HEK293 (cell line): ENCODE measurements around the gene EIF4H.

Experiments used
- CTCF ChIA-PET: fragments of 350-600 bp; formaldehyde crosslinking; extraction: SDS; loops from one replicate; lab custom pipeline; 2021; ENCODE audit warnings: antibody characterized with exemption; lab: Yijun Ruan, JAX
- POLR2A ChIA-PET: fragments of 300-600 bp; formaldehyde crosslinking; extraction: SDS; loops from one replicate; lab custom pipeline; 2020; ENCODE audit warnings: antibody characterized with exemption, inconsistent platforms; lab: Yijun Ruan, JAX
- H3K27ac ChIP-seq: fragments of 200-500 bp; sonication (Bioruptor generic); 2 replicates; pipeline ENCODE4 v1.5.1; 2014; ENCODE audit warnings: low read depth, low read length, control low read depth, inconsistent platforms; ENCODE audit errors: extremely low read depth
- H3K36me3 ChIP-seq, 2 experiments: fragments of 200-500 bp in 1 of 2; sonication (Bioruptor generic) in 1 of 2; 1 replicate in 1 of 2; 2 replicates in 1 of 2; pipeline ENCODE4 v1.5.1; 2014 to 2017; ENCODE audit warnings: inconsistent platforms in 2 of 2, low read length in 2 of 2; ENCODE audit not compliant: control insufficient read depth in 2 of 2, insufficient read depth in 1 of 2
- H3K4me1 ChIP-seq: fragments of 200-500 bp; sonication (Bioruptor generic); 2 replicates; pipeline ENCODE4 v1.5.1; 2014; ENCODE audit warnings: mild to moderate bottlenecking, low read length, inconsistent platforms; ENCODE audit not compliant: control insufficient read depth, insufficient read depth
- H3K4me3 ChIP-seq: 2 replicates; pipeline ENCODE4 v1.5.1; 2011; ENCODE audit warnings: low read depth, mild to moderate bottlenecking, control low read depth, low read length, moderate library complexity
- H3K9me3 ChIP-seq: fragments of 200-500 bp; sonication (Bioruptor generic); 2 replicates; pipeline ENCODE4 v1.5.1; 2014; ENCODE audit warnings: low read depth, low read length, inconsistent platforms; ENCODE audit not compliant: control insufficient read depth, insufficient read depth
- KLF7 ChIP-seq: fragments of 450-650 bp; formaldehyde crosslinking; IDR thresholded peaks from 2 replicates; pipeline ENCODE4 v1.5.1; 2016; ENCODE audit warnings: missing biosample characterization, missing genetic modification characterization, borderline replicate concordance
- KLF8 ChIP-seq: fragments of 450-650 bp; formaldehyde crosslinking; IDR thresholded peaks from 2 replicates; pipeline ENCODE4 v1.5.1; 2016; ENCODE audit warnings: missing biosample characterization, missing genetic modification characterization
- PRDM1 ChIP-seq: fragments of 450-650 bp; formaldehyde crosslinking; IDR thresholded peaks from 2 replicates; pipeline ENCODE4; 2016; ENCODE audit warnings: missing biosample characterization, missing genetic modification characterization
- ZBTB17 ChIP-seq: fragments of 450-650 bp; formaldehyde crosslinking; IDR thresholded peaks from 2 replicates; pipeline ENCODE4 v1.5.1; 2016; ENCODE audit warnings: missing biosample characterization, missing genetic modification characterization
- ZNF2 ChIP-seq: fragments of 450-650 bp; formaldehyde crosslinking; IDR thresholded peaks from 2 replicates; pipeline ENCODE4 v1.5.1; 2016; ENCODE audit warnings: missing biosample characterization, missing genetic modification characterization
- ZNF214 ChIP-seq: fragments of 450-650 bp; formaldehyde crosslinking; IDR thresholded peaks from 2 replicates; pipeline ENCODE4 v1.5.1; 2017; ENCODE audit warnings: missing biosample characterization, mild to moderate bottlenecking, missing genetic modification characterization, borderline replicate concordance
- ZNF530 ChIP-seq: fragments of 450-650 bp; formaldehyde crosslinking; IDR thresholded peaks from 2 replicates; pipeline ENCODE4 v1.5.1; 2016; ENCODE audit warnings: low read depth, missing biosample characterization, missing genetic modification characterization
- ZNF626 ChIP-seq: fragments of 450-650 bp; sonication (Bioruptor Pico); formaldehyde crosslinking; IDR thresholded peaks from 2 replicates; pipeline ENCODE4 v1.5.1; 2018; ENCODE audit warnings: missing biosample characterization, missing genetic modification characterization, inconsistent platforms
- ZNF660 ChIP-seq: fragments of 450-650 bp; IDR thresholded peaks from 2 replicates; pipeline ENCODE4 v1.5.1; 2018; ENCODE audit warnings: missing biosample characterization, mild to moderate bottlenecking, missing genetic modification characterization
- TF ChIP-seq, protein P1 (sequence below): fragments of 450-650 bp; formaldehyde crosslinking; IDR thresholded peaks from 2 replicates; pipeline ENCODE4 v1.5.1; 2017; ENCODE audit warnings: missing biosample characterization, mild to moderate bottlenecking, missing genetic modification characterization, moderate library complexity
- TF ChIP-seq, protein P2 (sequence below): fragments of 450-650 bp; formaldehyde crosslinking; IDR thresholded peaks from 2 replicates; pipeline ENCODE4 v1.5.1; 2016; ENCODE audit warnings: missing biosample characterization, missing genetic modification characterization
- TF ChIP-seq, protein P3 (sequence below): fragments of 450-650 bp; formaldehyde crosslinking; conservative IDR thresholded peaks from 2 replicates; pipeline ENCODE4 v1.5.1; 2016; ENCODE audit warnings: low read depth, missing biosample characterization, missing genetic modification characterization
- TF ChIP-seq, protein P4 (sequence below): fragments of 450-650 bp; formaldehyde crosslinking; IDR thresholded peaks from 2 replicates; pipeline ENCODE4 v1.5.1; 2016; ENCODE audit warnings: missing biosample characterization, missing genetic modification characterization
- TF ChIP-seq, protein P5 (sequence below): fragments of 450-650 bp; formaldehyde crosslinking; conservative IDR thresholded peaks from 2 replicates; pipeline ENCODE4 v1.5.1; 2016; ENCODE audit warnings: low read depth, missing biosample characterization, missing genetic modification characterization

Gene EIF4H

DNA sequence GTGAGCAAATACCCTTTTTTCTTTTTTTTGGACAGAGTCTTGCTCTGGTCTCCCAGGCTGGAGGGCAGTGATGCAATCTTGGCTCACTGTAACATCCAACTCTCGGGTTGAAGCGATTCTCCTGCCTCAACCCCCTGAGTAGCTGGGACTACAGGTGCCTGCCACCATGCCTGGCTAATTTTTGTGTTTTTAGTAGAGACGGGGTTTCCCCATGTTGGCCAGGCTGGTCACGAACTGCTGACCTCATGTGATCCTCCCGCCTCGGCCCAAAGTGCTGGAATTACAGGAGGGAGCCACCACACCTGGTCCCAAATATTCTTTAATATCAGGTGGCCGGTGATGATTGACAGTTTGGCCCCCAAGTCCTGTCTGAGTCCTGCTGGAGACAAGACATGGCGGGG, 42.2 kb downstream of the EIF4H start:
- H3K4me3 ChIP-seq = no peak overlapping the region
- H3K4me1 ChIP-seq = no peaks in the 10 kb centered on the region
- H3K27ac ChIP-seq = no peak overlapping the region
- ChIA-PET CTCF (interaction anchor here (1.3 to 1.4 kb wide), 2 partner anchors 10 to 185 kb away, joined by 4 to 6 read pairs; no protein-coding TSS in a partner anchor), POLR2A (no interaction called here)
- no peaks in the 10 kb centered on the region for H3K36me3 ChIP-seq
- no peaks in the 10 kb centered on the region for H3K9me3 ChIP-seq
- TF ChIP-seq PRDM1 (tag by site-specific recombination) (no peak), ZNF2 (no peak), ZNF530 (tag by site-specific recombination) (no peak), ZBTB17 (peak; percentile 49; the same call in 1 of the 2 replicates), ZNF660 (tag by site-specific recombination) (no peak)

DNA sequence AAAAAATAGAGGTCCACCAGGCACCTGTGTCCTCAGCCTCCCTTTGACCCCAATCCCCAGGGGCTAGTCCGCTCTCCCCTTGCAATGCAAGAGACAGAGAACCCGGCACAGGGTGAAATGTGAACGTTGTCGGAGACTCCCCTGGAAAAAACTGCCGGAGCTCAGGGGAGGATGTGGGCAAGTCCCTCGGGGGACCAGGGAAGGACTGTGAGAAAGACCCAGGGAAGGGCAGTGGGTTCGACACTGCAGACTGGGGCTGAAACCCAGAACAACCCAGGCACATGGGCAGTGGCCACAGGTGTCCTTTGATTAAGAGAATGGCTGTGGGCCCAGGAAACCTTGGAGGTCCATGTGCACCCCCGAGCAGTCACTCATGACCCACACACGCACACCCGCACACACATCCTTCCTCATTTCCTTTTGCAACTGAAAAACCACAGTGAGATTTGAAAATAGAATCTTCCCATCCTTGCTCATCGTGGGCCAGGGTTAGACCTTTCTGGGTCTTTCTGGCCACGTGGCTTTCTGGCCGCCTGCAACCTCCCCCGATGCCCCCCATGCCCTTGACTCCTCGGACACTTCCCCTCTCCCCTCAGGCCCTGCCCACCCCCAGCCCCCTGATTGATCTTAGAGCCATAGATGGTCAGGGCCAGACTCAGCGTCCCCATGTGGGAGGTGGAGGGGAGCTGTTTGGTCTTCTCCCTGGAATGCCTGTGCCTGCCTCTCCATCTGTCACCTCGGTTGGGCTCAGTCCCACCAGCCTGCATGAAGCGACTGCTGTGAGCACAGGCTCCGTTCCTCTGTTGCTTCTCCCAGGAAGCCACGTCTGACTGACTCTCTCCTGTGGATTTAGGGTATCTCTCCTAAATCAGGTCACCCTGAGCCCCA, 43.5 kb downstream of the EIF4H start:
- H3K4me1 ChIP-seq = no peaks in the 10 kb centered on the region
- TF ChIP-seq, protein P1, sequence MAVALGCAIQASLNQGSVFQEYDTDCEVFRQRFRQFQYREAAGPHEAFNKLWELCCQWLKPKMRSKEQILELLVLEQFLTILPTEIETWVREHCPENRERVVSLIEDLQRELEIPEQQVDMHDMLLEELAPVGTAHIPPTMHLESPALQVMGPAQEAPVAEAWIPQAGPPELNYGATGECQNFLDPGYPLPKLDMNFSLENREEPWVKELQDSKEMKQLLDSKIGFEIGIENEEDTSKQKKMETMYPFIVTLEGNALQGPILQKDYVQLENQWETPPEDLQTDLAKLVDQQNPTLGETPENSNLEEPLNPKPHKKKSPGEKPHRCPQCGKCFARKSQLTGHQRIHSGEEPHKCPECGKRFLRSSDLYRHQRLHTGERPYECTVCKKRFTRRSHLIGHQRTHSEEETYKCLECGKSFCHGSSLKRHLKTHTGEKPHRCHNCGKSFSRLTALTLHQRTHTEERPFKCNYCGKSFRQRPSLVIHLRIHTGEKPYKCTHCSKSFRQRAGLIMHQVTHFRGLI = peak; percentile 70
- TF ChIP-seq ZNF626 (tag by site-specific recombination) = no peak
- CTCF ChIA-PET = interaction anchor here (0.7 to 1.4 kb wide), 3 partner anchors 10 to 183 kb away, joined by 3 to 6 read pairs (median 6); no protein-coding TSS in a partner anchor
- H3K36me3 ChIP-seq = no peaks in the 10 kb centered on the region
- H3K9me3 ChIP-seq = no peaks in the 10 kb centered on the region
- H3K4me3 ChIP-seq = no peak overlapping the region
- POLR2A ChIA-PET = no interaction called here
- H3K27ac ChIP-seq = no peak overlapping the region

DNA sequence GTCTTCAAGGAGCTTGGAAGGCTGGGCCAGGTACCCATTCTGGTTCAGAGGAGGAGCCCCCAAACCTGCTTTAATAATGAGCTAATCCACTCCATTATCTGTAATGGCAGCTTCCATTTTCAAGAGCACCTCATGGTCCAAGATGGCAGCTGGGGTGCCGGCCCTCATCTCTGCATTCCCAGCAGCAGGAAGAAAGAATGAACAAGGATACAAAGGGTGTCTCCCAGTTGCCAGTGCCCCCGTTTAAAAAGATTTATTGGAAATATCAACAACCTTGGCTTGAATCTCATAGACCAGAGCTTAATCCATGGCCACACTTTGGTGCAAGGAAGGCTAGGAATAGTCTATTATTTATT, 44.2 kb downstream of the EIF4H start:
- Histone ChIP-seq H3K4me1 (no peaks in the 10 kb centered on the region), H3K36me3 (no peaks in the 10 kb centered on the region), H3K9me3 (no peaks in the 10 kb centered on the region), H3K27ac (no peak overlapping the region), H3K4me3 (no peak overlapping the region)
- ChIA-PET CTCF (interaction anchor here (0.7 to 1.1 kb wide), 2 partner anchors 11 to 182 kb away, joined by 3 to 6 read pairs; no protein-coding TSS in a partner anchor), POLR2A (no interaction called here)
- TF ChIP-seq, protein P2, sequence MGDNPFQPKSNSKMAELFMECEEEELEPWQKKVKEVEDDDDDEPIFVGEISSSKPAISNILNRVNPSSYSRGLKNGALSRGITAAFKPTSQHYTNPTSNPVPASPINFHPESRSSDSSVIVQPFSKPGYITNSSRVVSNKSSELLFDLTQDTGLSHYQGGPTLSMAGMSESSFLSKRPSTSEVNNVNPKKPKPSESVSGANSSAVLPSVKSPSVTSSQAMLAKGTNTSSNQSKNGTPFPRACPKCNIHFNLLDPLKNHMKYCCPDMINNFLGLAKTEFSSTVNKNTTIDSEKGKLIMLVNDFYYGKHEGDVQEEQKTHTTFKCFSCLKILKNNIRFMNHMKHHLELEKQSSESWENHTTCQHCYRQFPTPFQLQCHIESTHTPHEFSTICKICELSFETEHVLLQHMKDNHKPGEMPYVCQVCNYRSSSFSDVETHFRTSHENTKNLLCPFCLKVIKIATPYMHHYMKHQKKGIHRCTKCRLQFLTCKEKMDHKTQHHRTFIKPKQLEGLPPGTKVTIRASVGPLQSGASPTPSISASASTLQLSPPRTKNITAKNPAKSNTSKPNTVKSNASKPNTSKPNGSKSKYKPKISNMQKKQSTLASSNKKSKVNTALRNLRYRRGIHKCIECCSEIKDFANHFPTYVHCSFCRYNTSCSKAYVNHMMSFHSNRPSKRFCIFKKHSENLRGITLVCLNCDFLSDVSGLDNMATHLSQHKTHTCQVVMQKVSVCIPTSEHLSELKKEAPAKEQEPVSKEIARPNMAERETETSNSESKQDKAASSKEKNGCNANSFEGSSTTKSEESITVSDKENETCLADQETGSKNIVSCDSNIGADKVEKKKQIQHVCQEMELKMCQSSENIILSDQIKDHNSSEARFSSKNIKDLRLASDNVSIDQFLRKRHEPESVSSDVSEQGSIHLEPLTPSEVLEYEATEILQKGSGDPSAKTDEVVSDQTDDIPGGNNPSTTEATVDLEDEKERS = peak; percentile 85; the same call in 1 of the 2 replicates
- TF ChIP-seq, protein P3, sequence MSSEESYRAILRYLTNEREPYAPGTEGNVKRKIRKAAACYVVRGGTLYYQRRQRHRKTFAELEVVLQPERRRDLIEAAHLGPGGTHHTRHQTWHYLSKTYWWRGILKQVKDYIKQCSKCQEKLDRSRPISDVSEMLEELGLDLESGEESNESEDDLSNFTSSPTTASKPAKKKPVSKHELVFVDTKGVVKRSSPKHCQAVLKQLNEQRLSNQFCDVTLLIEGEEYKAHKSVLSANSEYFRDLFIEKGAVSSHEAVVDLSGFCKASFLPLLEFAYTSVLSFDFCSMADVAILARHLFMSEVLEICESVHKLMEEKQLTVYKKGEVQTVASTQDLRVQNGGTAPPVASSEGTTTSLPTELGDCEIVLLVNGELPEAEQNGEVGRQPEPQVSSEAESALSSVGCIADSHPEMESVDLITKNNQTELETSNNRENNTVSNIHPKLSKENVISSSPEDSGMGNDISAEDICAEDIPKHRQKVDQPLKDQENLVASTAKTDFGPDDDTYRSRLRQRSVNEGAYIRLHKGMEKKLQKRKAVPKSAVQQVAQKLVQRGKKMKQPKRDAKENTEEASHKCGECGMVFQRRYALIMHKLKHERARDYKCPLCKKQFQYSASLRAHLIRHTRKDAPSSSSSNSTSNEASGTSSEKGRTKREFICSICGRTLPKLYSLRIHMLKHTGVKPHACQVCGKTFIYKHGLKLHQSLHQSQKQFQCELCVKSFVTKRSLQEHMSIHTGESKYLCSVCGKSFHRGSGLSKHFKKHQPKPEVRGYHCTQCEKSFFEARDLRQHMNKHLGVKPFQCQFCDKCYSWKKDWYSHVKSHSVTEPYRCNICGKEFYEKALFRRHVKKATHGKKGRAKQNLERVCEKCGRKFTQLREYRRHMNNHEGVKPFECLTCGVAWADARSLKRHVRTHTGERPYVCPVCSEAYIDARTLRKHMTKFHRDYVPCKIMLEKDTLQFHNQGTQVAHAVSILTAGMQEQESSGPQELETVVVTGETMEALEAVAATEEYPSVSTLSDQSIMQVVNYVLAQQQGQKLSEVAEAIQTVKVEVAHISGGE (tag by site-specific recombination) = no peak
- TF ChIP-seq KLF8 (0 out of 2 replicates have a peak, but pooled peaks have one; percentile 21), KLF7 (no peak), ZBTB17 (no peak), ZNF214 (tag by site-specific recombination) (no peak)
- TF ChIP-seq, protein P4, sequence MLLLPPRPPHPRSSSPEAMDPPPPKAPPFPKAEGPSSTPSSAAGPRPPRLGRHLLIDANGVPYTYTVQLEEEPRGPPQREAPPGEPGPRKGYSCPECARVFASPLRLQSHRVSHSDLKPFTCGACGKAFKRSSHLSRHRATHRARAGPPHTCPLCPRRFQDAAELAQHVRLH (tag by site-specific recombination) = 0 out of 2 replicates have a peak, but pooled peaks have one; percentile 45
- TF ChIP-seq, protein P5, sequence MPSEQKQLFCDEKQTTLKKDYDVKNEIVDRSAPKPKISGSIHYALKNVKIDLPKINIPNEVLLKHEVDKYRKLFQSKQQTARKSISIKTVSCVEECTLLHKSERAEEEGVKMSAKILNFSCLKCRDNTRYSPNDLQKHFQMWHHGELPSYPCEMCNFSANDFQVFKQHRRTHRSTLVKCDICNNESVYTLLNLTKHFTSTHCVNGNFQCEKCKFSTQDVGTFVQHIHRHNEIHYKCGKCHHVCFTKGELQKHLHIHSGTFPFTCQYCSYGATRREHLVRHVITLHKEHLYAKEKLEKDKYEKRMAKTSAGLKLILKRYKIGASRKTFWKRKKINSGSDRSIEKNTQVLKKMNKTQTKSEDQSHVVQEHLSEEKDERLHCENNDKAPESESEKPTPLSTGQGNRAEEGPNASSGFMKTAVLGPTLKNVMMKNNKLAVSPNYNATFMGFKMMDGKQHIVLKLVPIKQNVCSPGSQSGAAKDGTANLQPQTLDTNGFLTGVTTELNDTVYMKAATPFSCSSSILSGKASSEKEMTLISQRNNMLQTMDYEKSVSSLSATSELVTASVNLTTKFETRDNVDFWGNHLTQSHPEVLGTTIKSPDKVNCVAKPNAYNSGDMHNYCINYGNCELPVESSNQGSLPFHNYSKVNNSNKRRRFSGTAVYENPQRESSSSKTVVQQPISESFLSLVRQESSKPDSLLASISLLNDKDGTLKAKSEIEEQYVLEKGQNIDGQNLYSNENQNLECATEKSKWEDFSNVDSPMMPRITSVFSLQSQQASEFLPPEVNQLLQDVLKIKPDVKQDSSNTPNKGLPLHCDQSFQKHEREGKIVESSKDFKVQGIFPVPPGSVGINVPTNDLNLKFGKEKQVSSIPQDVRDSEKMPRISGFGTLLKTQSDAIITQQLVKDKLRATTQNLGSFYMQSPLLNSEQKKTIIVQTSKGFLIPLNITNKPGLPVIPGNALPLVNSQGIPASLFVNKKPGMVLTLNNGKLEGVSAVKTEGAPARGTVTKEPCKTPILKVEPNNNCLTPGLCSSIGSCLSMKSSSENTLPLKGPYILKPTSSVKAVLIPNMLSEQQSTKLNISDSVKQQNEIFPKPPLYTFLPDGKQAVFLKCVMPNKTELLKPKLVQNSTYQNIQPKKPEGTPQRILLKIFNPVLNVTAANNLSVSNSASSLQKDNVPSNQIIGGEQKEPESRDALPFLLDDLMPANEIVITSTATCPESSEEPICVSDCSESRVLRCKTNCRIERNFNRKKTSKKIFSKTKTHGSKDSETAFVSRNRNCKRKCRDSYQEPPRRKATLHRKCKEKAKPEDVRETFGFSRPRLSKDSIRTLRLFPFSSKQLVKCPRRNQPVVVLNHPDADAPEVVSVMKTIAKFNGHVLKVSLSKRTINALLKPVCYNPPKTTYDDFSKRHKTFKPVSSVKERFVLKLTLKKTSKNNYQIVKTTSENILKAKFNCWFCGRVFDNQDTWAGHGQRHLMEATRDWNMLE = no peak
